Sigmoid colon (tissue), 4 donors: ENCODE results near the gene MYNN.

Experiments used
- POLR2A ChIP-seq, 2 donors: fragments of 450-650 bp; IDR thresholded peaks; one replicate each; pipeline ENCODE4 v1.6.1; 2016; ENCODE audit warnings: antibody characterized with exemption in 2 of 2, mild to moderate bottlenecking in 2 of 2, moderate library complexity in 2 of 2
- POLR2AphosphoS5 ChIP-seq, 4 donors: sonication (generic); formaldehyde crosslinking; IDR thresholded peaks; one replicate each; pipeline ENCODE4 v1.6.1; 2017; ENCODE audit warnings: antibody characterized with exemption in 4 of 4

GRCh38 chr3:169792359-169792758, 19.2 kb downstream of the MYNN start:
- TF ChIP-seq POLR2AphosphoS5 (IDR thresholded peaks at IDR 0.05) (no peak), POLR2A (IDR thresholded peaks at IDR 0.05) (no peak)
